PFSK-1 (cell line): ENCODE results near the gene HAP1.

Experiments used
- POLR2AphosphoS5 ChIP-seq: IDR thresholded peaks from 2 replicates; pipeline ENCODE4 v1.6.1; 2012; ENCODE audit warnings: low read depth, mild to moderate bottlenecking, control low read depth, low read length, moderate library complexity
- SIN3A ChIP-seq: IDR thresholded peaks from 2 replicates; pipeline ENCODE4 v1.6.1; 2012; ENCODE audit warnings: mild to moderate bottlenecking, low read length, moderate library complexity, borderline replicate concordance; ENCODE audit not compliant: insufficient read depth
- TAF1 ChIP-seq: IDR thresholded peaks from 2 replicates; pipeline ENCODE4 v1.6.1; 2012; ENCODE audit warnings: low read length, control low read depth, borderline replicate concordance; ENCODE audit not compliant: insufficient read depth
- TF ChIP-seq, protein P1 (sequence below), 2 experiments: IDR thresholded peaks; 2 replicates each; pipeline versions ENCODE4 v1.6.1 to v1.8.0; 2011 to 2012; ENCODE audit warnings: low read depth in 2 of 2, low read length in 2 of 2, control low read depth in 1 of 2, inconsistent platforms in 1 of 2, mild to moderate bottlenecking in 1 of 2, moderate library complexity in 1 of 2; ENCODE audit not compliant: insufficient read depth in 1 of 2

DNA sequence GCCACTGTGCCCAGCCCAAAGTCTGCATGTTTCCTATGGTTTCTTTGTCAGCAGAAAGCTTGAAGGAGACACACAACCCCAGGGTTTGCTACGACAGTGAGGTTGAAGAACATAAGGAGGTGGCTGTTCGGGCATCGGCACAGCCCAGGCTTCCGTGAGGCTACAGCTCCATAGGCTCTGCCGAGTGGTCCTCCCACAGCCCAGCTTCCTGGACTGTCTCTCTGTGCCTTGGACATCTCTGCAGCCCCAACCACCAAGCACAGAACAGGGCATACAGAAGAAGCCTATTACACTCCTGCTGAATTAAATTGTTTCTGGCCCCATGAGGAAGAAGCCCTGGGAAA, 3.2 kb upstream of the HAP1 start:
- TF ChIP-seq SIN3A (no peak), POLR2AphosphoS5 (no peak), TAF1 (no peak)
- TF ChIP-seq, protein P1, sequence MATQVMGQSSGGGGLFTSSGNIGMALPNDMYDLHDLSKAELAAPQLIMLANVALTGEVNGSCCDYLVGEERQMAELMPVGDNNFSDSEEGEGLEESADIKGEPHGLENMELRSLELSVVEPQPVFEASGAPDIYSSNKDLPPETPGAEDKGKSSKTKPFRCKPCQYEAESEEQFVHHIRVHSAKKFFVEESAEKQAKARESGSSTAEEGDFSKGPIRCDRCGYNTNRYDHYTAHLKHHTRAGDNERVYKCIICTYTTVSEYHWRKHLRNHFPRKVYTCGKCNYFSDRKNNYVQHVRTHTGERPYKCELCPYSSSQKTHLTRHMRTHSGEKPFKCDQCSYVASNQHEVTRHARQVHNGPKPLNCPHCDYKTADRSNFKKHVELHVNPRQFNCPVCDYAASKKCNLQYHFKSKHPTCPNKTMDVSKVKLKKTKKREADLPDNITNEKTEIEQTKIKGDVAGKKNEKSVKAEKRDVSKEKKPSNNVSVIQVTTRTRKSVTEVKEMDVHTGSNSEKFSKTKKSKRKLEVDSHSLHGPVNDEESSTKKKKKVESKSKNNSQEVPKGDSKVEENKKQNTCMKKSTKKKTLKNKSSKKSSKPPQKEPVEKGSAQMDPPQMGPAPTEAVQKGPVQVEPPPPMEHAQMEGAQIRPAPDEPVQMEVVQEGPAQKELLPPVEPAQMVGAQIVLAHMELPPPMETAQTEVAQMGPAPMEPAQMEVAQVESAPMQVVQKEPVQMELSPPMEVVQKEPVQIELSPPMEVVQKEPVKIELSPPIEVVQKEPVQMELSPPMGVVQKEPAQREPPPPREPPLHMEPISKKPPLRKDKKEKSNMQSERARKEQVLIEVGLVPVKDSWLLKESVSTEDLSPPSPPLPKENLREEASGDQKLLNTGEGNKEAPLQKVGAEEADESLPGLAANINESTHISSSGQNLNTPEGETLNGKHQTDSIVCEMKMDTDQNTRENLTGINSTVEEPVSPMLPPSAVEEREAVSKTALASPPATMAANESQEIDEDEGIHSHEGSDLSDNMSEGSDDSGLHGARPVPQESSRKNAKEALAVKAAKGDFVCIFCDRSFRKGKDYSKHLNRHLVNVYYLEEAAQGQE (IDR thresholded peaks at IDR 0.05; ENCODE audit: insufficient read depth in 1 of 2, low read depth in 2 of 2, low read length in 2 of 2), result no peak
